WTC11 (cell line): ENCODE data around the gene PPM1M.

Source experiments
- GABPB1 ChIP-seq: sonication (generic); formaldehyde crosslinking; IDR thresholded peaks from 2 replicates; pipeline ENCODE4 v1.8.1; 2023; ENCODE audit warnings: mild to moderate bottlenecking, missing genetic modification reagents
- ZNF671 ChIP-seq: fragments of 250-450 bp; sonication (Bioruptor Pico); IDR thresholded peaks from 2 replicates; pipeline ENCODE4 v1.8.0; 2021; ENCODE audit warnings: mild to moderate bottlenecking
- TF ChIP-seq, protein P1 (sequence below): sonication (generic); formaldehyde crosslinking; conservative IDR thresholded peaks from 2 replicates; pipeline ENCODE4 v1.8.1; 2022; ENCODE audit warnings: mild to moderate bottlenecking, missing genetic modification reagents
- TF ChIP-seq, protein P2 (sequence below): fragments of 200-600 bp; IDR thresholded peaks from 2 replicates; pipeline ENCODE4 v1.8.0; 2022; ENCODE audit warnings: antibody characterized with exemption
- TF ChIP-seq, protein P3 (sequence below): sonication (generic); formaldehyde crosslinking; IDR thresholded peaks from 2 replicates; pipeline ENCODE4 v1.8.1; 2023; ENCODE audit warnings: mild to moderate bottlenecking, missing genetic modification reagents, moderate library complexity
- TF ChIP-seq, protein P4 (sequence below): sonication (generic); formaldehyde crosslinking; IDR thresholded peaks from 2 replicates; pipeline ENCODE4 v1.8.0; 2022; ENCODE audit warnings: mild to moderate bottlenecking, missing genetic modification reagents

DNA sequence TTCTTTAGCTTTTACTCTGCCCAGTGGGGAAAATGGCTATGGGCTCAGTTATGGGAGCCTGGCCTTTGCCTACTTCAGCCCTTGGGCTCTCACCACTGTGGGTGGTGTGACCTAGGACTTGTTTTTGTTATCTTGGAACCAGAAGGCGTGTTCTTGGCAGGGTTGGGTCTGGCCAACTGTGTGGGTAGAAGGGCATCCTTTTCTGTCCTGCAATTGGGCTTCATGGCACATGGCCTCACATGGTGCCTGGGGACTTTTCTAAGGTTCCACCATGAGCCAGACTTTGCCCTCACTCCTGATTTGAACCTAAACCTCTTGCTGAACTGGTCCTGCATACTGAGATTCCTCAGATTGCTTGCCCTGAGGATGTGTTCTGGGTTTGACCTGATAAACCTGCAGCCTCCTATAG lies 43.8 kb downstream of the PPM1M start:
- TF ChIP-seq, protein P1, sequence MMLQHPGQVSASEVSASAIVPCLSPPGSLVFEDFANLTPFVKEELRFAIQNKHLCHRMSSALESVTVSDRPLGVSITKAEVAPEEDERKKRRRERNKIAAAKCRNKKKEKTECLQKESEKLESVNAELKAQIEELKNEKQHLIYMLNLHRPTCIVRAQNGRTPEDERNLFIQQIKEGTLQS (CRISPR knock-in tag), result no peak
- TF ChIP-seq, protein P2, sequence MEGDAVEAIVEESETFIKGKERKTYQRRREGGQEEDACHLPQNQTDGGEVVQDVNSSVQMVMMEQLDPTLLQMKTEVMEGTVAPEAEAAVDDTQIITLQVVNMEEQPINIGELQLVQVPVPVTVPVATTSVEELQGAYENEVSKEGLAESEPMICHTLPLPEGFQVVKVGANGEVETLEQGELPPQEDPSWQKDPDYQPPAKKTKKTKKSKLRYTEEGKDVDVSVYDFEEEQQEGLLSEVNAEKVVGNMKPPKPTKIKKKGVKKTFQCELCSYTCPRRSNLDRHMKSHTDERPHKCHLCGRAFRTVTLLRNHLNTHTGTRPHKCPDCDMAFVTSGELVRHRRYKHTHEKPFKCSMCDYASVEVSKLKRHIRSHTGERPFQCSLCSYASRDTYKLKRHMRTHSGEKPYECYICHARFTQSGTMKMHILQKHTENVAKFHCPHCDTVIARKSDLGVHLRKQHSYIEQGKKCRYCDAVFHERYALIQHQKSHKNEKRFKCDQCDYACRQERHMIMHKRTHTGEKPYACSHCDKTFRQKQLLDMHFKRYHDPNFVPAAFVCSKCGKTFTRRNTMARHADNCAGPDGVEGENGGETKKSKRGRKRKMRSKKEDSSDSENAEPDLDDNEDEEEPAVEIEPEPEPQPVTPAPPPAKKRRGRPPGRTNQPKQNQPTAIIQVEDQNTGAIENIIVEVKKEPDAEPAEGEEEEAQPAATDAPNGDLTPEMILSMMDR, result no peak
- TF ChIP-seq GABPB1 (CRISPR knock-in tag) (no peak), ZNF671 (CRISPR knock-in tag) (no peak)
- TF ChIP-seq, protein P3, sequence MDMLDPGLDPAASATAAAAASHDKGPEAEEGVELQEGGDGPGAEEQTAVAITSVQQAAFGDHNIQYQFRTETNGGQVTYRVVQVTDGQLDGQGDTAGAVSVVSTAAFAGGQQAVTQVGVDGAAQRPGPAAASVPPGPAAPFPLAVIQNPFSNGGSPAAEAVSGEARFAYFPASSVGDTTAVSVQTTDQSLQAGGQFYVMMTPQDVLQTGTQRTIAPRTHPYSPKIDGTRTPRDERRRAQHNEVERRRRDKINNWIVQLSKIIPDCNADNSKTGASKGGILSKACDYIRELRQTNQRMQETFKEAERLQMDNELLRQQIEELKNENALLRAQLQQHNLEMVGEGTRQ (CRISPR knock-in tag), result no peak
- TF ChIP-seq, protein P4, sequence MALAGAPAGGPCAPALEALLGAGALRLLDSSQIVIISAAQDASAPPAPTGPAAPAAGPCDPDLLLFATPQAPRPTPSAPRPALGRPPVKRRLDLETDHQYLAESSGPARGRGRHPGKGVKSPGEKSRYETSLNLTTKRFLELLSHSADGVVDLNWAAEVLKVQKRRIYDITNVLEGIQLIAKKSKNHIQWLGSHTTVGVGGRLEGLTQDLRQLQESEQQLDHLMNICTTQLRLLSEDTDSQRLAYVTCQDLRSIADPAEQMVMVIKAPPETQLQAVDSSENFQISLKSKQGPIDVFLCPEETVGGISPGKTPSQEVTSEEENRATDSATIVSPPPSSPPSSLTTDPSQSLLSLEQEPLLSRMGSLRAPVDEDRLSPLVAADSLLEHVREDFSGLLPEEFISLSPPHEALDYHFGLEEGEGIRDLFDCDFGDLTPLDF, result no peak
